ENCODE data around the gene DNAJC16.
"Not testable (repeated sequence)": the region's sequence is repeated elsewhere in the genome, so short reads cannot be mapped to it uniquely, and the experiment has no call there.

DNA sequence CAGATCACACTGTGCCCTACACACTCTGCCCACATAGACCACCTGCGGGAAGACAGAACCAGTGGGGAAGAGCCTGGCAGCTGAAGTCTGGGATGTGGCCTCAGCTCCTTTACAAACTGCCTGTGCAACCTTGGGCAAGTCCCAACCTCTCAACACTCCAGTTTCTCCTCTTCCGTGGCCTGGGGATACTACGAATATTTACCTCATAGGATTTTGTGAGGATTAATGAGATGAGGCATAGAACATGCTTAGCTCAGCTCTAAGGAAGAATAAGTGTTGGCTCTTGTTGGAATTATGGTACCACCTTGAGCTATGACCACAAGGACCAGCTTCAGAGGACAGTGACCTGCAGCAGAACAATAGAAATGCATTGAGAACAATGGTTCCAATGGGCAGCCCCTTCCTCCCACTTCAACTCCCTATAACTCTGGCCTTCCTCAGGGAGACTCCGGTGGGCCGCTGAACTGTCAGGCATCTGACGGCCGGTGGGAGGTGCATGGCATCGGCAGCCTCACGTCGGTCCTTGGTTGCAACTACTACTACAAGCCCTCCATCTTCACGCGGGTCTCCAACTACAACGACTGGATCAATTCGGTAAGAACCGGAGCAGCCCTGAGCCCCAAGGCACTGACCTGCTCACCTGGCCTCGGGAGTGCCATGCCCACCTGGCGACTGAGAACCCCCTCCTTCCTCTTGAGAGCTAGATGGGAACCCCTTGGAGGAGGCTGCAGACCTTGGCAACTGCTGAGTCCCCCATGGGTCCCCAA lies 39.6 kb upstream of the DNAJC16 start:
- TF ChIP-seq, protein P1, sequence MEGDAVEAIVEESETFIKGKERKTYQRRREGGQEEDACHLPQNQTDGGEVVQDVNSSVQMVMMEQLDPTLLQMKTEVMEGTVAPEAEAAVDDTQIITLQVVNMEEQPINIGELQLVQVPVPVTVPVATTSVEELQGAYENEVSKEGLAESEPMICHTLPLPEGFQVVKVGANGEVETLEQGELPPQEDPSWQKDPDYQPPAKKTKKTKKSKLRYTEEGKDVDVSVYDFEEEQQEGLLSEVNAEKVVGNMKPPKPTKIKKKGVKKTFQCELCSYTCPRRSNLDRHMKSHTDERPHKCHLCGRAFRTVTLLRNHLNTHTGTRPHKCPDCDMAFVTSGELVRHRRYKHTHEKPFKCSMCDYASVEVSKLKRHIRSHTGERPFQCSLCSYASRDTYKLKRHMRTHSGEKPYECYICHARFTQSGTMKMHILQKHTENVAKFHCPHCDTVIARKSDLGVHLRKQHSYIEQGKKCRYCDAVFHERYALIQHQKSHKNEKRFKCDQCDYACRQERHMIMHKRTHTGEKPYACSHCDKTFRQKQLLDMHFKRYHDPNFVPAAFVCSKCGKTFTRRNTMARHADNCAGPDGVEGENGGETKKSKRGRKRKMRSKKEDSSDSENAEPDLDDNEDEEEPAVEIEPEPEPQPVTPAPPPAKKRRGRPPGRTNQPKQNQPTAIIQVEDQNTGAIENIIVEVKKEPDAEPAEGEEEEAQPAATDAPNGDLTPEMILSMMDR (IDR thresholded peaks at IDR 0.05; ENCODE audit: low read length), result not testable (repeated sequence)
- TF ChIP-seq EZH2 (optimal IDR thresholded peaks at IDR 0.05; ENCODE audit: low read depth, low read length); EZH2phosphoT487 (IDR thresholded peaks at IDR 0.05; ENCODE audit: low read length): not testable (repeated sequence)

Measured in MM.1S (cell line).